GM23338 (cell line): ENCODE data around the gene ACOXL.

Experiments used
- CREB1 ChIP-seq: fragments of 250-450 bp; sonication (Bioruptor Pico); IDR thresholded peaks from 2 replicates; pipeline ENCODE4 v1.5.0; 2020; ENCODE audit warnings: low read depth, mild to moderate bottlenecking, moderate library complexity
- CTCF ChIP-seq, 2 experiments: fragments of 200-600 bp in 1 of 2; sonication (generic) in 1 of 2; conservative IDR thresholded peaks; 2 replicates each; pipeline versions ENCODE4 v1.5.1 to v1.6.1; 2016 to 2017; ENCODE audit warnings: antibody characterized with exemption in 2 of 2, low read depth in 2 of 2, mild to moderate bottlenecking in 2 of 2, moderate library complexity in 1 of 2
- ETS1 ChIP-seq: IDR thresholded peaks from 2 replicates; pipeline ENCODE4 v1.6.1; 2016; ENCODE audit warnings: antibody characterized with exemption
- EZH2 ChIP-seq: fragments of 200-600 bp; sonication (generic); IDR thresholded peaks from one replicate; pipeline ENCODE4 v1.8.0; 2017; ENCODE audit warnings: antibody characterized with exemption, mild to moderate bottlenecking, low read depth; ENCODE audit not compliant: unreplicated experiment
- EZH2phosphoT487 ChIP-seq: fragments of 200-600 bp; sonication (generic); IDR thresholded peaks from one replicate; pipeline ENCODE4 v1.8.1; 2018; ENCODE audit warnings: antibody characterized with exemption; ENCODE audit not compliant: unreplicated experiment
- JUNB ChIP-seq: IDR thresholded peaks from one replicate; pipeline ENCODE4 v1.6.1; 2016; ENCODE audit warnings: antibody characterized with exemption; ENCODE audit not compliant: unreplicated experiment
- NANOG ChIP-seq: IDR thresholded peaks from 2 replicates; pipeline ENCODE4 v1.6.1; 2016; ENCODE audit warnings: antibody characterized with exemption, borderline replicate concordance
- POLR2AphosphoS5 ChIP-seq: IDR thresholded peaks from 2 replicates; pipeline ENCODE4 v1.6.1; 2016; ENCODE audit warnings: antibody characterized with exemption, low read depth
- STAT1 ChIP-seq: IDR thresholded peaks from one replicate; pipeline ENCODE4 v1.6.1; 2016; ENCODE audit warnings: antibody characterized with exemption; ENCODE audit not compliant: unreplicated experiment
- ZNF114 ChIP-seq: fragments of 250-450 bp; sonication (Bioruptor Pico); IDR thresholded peaks from 2 replicates; pipeline ENCODE4 v1.5.0; 2020; ENCODE audit warnings: mild to moderate bottlenecking, moderate library complexity
- ZNF331 ChIP-seq: fragments of 250-450 bp; sonication (Bioruptor Pico); IDR thresholded peaks from 2 replicates; pipeline ENCODE4 v1.5.0; 2020; ENCODE audit warnings: low read depth, mild to moderate bottlenecking, moderate library complexity
- TF ChIP-seq, protein P1 (sequence below): fragments of 250-450 bp; sonication (Bioruptor Pico); IDR thresholded peaks from 2 replicates; pipeline ENCODE4 v1.5.0; 2020; ENCODE audit warnings: mild to moderate bottlenecking, moderate library complexity
- TF ChIP-seq, protein P2 (sequence below): IDR thresholded peaks from one replicate; pipeline ENCODE4 v1.6.1; 2018; ENCODE audit warnings: antibody characterized with exemption; ENCODE audit not compliant: unreplicated experiment

- no peak for TF ChIP-seq CTCF (conservative IDR thresholded peaks at IDR 0.05; ENCODE audit: low read depth in 2 of 2)
- no peak for TF ChIP-seq POLR2AphosphoS5
- no peak for TF ChIP-seq EZH2
- TF ChIP-seq JUNB, result no peak
- TF ChIP-seq, protein P1, sequence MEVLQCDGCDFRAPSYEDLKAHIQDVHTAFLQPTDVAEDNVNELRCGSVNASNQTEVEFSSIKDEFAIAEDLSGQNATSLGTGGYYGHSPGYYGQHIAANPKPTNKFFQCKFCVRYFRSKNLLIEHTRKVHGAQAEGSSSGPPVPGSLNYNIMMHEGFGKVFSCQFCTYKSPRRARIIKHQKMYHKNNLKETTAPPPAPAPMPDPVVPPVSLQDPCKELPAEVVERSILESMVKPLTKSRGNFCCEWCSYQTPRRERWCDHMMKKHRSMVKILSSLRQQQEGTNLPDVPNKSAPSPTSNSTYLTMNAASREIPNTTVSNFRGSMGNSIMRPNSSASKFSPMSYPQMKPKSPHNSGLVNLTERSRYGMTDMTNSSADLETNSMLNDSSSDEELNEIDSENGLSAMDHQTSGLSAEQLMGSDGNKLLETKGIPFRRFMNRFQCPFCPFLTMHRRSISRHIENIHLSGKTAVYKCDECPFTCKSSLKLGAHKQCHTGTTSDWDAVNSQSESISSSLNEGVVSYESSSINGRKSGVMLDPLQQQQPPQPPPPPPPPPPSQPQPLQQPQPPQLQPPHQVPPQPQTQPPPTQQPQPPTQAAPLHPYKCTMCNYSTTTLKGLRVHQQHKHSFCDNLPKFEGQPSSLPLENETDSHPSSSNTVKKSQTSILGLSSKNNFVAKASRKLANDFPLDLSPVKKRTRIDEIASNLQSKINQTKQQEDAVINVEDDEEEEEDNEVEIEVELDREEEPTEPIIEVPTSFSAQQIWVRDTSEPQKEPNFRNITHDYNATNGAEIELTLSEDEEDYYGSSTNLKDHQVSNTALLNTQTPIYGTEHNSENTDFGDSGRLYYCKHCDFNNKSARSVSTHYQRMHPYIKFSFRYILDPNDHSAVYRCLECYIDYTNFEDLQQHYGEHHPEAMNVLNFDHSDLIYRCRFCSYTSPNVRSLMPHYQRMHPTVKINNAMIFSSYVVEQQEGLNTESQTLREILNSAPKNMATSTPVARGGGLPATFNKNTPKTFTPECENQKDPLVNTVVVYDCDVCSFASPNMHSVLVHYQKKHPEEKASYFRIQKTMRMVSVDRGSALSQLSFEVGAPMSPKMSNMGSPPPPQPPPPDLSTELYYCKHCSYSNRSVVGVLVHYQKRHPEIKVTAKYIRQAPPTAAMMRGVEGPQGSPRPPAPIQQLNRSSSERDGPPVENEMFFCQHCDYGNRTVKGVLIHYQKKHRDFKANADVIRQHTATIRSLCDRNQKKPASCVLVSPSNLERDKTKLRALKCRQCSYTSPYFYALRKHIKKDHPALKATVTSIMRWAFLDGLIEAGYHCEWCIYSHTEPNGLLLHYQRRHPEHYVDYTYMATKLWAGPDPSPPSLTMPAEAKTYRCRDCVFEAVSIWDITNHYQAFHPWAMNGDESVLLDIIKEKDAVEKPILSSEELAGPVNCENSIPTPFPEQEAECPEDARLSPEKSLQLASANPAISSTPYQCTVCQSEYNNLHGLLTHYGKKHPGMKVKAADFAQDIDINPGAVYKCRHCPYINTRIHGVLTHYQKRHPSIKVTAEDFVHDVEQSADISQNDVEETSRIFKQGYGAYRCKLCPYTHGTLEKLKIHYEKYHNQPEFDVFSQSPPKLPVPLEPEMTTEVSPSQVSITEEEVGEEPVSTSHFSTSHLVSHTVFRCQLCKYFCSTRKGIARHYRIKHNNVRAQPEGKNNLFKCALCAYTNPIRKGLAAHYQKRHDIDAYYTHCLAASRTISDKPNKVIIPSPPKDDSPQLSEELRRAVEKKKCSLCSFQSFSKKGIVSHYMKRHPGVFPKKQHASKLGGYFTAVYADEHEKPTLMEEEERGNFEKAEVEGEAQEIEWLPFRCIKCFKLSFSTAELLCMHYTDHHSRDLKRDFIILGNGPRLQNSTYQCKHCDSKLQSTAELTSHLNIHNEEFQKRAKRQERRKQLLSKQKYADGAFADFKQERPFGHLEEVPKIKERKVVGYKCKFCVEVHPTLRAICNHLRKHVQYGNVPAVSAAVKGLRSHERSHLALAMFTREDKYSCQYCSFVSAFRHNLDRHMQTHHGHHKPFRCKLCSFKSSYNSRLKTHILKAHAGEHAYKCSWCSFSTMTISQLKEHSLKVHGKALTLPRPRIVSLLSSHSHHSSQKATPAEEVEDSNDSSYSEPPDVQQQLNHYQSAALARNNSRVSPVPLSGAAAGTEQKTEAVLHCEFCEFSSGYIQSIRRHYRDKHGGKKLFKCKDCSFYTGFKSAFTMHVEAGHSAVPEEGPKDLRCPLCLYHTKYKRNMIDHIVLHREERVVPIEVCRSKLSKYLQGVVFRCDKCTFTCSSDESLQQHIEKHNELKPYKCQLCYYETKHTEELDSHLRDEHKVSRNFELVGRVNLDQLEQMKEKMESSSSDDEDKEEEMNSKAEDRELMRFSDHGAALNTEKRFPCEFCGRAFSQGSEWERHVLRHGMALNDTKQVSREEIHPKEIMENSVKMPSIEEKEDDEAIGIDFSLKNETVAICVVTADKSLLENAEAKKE (CRISPR knock-in tag), result no peak
- TF ChIP-seq, protein P2, sequence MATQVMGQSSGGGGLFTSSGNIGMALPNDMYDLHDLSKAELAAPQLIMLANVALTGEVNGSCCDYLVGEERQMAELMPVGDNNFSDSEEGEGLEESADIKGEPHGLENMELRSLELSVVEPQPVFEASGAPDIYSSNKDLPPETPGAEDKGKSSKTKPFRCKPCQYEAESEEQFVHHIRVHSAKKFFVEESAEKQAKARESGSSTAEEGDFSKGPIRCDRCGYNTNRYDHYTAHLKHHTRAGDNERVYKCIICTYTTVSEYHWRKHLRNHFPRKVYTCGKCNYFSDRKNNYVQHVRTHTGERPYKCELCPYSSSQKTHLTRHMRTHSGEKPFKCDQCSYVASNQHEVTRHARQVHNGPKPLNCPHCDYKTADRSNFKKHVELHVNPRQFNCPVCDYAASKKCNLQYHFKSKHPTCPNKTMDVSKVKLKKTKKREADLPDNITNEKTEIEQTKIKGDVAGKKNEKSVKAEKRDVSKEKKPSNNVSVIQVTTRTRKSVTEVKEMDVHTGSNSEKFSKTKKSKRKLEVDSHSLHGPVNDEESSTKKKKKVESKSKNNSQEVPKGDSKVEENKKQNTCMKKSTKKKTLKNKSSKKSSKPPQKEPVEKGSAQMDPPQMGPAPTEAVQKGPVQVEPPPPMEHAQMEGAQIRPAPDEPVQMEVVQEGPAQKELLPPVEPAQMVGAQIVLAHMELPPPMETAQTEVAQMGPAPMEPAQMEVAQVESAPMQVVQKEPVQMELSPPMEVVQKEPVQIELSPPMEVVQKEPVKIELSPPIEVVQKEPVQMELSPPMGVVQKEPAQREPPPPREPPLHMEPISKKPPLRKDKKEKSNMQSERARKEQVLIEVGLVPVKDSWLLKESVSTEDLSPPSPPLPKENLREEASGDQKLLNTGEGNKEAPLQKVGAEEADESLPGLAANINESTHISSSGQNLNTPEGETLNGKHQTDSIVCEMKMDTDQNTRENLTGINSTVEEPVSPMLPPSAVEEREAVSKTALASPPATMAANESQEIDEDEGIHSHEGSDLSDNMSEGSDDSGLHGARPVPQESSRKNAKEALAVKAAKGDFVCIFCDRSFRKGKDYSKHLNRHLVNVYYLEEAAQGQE, result no peak
- TF ChIP-seq ZNF331 (CRISPR knock-in tag), result no peak
- no peak for TF ChIP-seq EZH2phosphoT487
- no peak for TF ChIP-seq CREB1 (CRISPR knock-in tag)
- no peak for TF ChIP-seq NANOG
- no peak for TF ChIP-seq STAT1
- TF ChIP-seq ETS1, result no peak
- TF ChIP-seq ZNF114 (CRISPR knock-in tag), result no peak
These were observed 367.9 kb downstream of the ACOXL start for GRCh38 chr2:111100087-111100764.
